SIG-M5 treated with dmso at 0.1 percent for 504 hours (cell line): ENCODE data around the gene TCP11L1.
A peak's percentile ranks its signal among the peaks of the same experiment; 100 is the strongest.

Experiments used
- DNase-seq: peaks from one replicate; lab custom pipeline; 2025; ENCODE audit not compliant: unreplicated experiment; lab: John Stamatoyannopoulos, UW

The TCP11L1 gene, protein sequence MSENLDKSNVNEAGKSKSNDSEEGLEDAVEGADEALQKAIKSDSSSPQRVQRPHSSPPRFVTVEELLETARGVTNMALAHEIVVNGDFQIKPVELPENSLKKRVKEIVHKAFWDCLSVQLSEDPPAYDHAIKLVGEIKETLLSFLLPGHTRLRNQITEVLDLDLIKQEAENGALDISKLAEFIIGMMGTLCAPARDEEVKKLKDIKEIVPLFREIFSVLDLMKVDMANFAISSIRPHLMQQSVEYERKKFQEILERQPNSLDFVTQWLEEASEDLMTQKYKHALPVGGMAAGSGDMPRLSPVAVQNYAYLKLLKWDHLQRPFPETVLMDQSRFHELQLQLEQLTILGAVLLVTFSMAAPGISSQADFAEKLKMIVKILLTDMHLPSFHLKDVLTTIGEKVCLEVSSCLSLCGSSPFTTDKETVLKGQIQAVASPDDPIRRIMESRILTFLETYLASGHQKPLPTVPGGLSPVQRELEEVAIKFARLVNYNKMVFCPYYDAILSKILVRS

GRCh38 chr11:33039274-33040032 is at the start of gene TCP11L1:
TSS of gene TCP11L1 (plus strand) at chr11:33039572. CDS start at chr11:33043774, 4,202 bp downstream.
- DNase-seq = peak; percentile 82

GRCh38 chr11:32990481-32990880 is 48.9 kb upstream of the TCP11L1 start:
- no peak for DNase-seq

- no peak for DNase-seq
Measured at GRCh38 chr11:32991427-32991826, 47.9 kb upstream of the TCP11L1 start.

DNA sequence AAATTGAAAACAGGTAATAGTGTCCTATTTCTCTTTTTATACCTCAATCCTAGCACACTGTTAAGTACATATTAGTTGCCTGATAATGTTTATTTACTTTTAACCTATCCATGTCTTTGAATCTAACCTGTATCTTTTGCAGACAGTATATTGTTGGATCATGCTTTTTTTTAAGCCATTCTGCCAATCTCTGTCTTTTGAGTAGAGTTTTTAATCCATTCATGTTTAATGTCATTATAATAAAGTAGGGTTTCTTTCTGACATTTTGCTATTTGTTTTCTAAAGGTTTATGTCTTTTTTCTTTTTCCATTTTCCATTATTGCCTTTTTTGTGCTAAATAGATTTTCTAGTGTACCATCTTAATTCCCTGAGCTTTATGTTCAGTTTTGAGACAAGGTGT is 47.5 kb upstream of the TCP11L1 start:
- DNase-seq = no peak

DNA sequence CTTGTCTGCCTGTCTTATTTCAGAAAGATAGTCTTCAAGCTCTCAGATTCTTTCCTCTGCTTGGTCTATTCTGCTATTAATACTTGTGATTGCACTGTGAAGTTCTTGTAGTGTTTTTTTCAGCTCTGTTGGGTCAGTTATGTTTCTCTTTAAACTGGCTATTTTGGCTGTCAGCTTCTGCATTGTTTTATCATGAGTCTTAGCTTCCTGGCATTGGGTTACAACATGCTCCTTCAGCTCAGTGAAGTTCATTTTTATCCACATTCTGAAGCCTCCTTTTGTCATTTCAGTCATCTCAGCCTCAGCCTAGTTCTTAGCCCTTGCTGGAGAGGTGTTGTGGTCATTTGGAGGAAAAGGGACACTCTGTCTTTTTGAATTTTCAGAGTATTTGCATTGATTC is 39.2 kb upstream of the TCP11L1 start:
- no peak for DNase-seq

- DNase-seq = no peak
Measured at GRCh38 chr11:33001281-33001680, 38.1 kb upstream of the TCP11L1 start.

DNA sequence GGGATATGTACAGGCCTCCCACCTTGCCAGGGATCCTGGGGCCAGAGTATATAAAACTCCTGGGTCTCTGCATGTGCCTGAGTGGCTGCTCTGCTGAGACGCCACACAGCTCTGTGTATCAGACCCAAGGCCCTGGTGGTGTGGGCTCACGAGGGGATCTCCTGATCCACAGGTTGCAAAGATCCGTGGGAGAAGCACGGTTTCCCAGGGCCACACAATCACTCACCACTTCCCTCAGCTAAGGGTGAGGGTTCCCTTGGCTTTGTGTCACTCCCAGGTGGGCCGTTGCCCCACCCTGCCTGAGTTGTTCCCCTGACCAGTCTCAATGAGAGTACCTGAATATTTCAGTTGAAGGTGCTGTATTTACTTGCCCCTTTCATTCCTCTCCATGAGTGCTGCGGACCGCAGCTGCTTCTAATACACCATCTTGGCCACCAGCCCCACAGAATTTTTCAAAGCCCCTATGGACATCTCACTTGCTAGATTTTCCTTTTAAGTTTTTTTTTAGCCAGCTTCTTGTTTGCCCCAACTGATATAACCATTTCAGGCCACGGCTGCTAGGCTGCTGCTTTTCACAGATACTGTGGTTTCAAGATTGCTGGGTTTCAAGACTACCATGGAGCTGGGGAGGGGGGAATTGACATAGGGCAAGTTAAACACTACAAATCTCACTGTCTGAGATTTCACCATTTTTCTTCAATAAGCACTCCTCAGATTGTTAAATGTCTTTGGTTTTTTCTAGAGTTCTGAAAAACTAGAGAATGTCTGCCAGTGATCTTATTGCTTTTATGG is 37.4 kb upstream of the TCP11L1 start:
- DNase-seq = no peak

DNA sequence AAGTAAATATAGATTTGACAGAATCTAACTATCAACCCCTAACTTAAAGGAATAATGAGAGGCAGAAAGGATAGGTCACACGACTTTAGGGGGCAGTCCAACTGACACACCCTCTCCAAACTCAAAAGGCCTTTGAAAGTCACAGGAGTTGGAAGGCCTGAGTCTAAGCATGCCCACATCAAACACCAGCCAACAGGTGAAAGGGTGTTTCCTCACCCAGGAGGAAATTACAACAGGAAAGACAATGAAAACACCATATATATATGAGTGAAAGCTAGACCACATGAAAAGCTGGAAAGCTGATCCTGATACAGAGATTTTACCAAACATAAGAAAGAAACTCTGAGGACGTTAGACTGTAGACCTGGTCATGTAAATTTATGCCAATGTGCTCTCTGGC is 34.2 kb upstream of the TCP11L1 start:
- no peak for DNase-seq

DNA sequence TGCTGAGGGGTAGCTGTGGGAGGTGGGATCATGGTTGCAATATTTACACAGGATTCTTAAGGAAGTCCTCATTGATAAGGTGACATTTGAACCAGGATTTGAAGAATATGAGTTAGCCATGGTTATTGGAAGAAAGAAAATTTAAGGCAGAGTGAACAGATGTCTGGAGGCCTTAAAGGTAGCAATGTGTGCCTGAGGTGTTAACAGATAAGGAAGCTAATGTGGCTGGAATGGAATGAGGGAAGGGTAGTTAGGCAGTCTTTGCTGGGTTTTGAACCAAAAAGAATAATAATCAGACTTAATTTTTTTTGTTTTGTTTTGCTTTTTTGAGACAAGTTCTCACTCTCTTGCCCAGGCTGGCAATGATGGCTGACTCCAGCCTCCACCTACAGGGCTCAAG is 33.4 kb upstream of the TCP11L1 start:
- DNase-seq = no peak

GRCh38 chr11:33013755-33014154 is 25.6 kb upstream of the TCP11L1 start:
- no peak for DNase-seq

DNA sequence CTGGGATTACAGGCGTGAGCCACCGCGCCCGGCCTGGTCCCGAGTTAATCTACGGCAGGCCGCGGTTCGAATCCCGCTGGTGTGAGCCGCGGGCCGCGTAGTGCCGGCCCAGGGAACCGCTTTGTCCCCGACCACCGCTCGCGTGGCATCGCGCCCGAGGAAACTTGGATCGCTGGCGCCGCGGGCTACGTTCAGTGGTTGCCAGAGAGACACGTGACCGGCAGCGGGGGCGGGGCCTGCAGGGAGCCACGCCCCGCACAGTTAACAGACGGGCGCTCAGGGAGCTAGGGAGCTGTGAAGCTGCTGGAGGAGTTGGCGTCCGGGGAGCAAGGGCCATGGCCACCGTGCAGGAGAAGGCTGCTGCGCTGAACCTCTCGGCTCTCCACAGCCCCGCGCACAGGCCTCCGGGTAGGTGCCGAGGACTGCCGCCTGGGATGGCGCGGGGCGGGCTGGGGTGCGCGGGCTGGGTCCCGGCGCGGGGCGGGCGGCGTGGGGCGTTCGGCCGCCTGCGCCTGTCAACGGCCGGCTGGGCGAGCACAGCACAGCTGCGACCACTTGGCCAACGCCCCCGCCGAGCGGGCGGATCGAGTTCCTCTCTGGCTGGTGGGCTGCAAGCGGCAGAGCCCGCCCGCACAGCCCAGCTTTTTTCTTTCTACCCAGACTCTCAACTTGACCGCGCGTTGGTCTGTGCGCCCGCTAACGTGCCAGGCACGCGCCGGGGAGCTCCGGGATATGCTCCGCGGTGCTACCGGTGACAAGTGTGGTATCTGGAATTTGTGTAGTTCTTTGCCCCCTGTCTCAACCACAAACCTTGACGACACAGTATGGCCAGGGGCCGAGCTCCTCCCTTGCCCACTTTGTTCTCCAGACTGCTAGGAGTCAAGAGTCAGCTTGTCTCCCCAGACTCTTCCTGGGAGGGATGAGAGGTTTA is 23.5 kb upstream of the TCP11L1 start, which contains the start of gene DEPDC7:
DEPDC7 (plus strand) TSS at position 258 of the 931 bp plus-strand sequence; CDS start at position 336, 78 bp downstream.
- DNase-seq = peak; percentile 15

GRCh38 chr11:33016654-33017053 is 22.7 kb upstream of the TCP11L1 start:
- DNase-seq = no peak

DNA sequence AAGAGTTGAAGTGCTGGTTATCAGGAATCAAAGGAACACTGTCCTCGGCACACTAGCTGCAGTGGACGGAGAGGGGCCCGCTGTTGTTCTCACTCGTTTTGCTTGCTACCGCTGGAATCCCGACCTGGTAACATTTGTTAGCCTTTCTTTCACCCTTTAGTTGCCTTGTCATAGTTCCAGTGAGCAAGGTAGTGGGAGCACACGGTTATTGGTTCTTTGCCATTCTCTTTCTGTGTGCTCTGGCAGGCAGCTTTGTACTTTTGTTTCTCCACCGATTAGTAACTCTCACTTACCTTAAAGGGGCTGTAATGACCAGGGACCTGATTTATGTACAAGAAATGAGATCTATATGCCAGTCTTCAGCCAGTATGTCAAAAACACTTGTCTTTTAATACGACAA is 21.9 kb upstream of the TCP11L1 start:
- no peak for DNase-seq

GRCh38 chr11:33017965-33018364 is 21.4 kb upstream of the TCP11L1 start:
- no peak for DNase-seq

GRCh38 chr11:33018840-33019239 is 20.5 kb upstream of the TCP11L1 start:
- no peak for DNase-seq

GRCh38 chr11:33021501-33021900 is 17.9 kb upstream of the TCP11L1 start:
- DNase-seq = no peak

- DNase-seq = no peak
Measured at GRCh38 chr11:33021937-33022336, 17.4 kb upstream of the TCP11L1 start.

GRCh38 chr11:33025339-33025722 is 14.0 kb upstream of the TCP11L1 start:
- no peak for DNase-seq

DNA sequence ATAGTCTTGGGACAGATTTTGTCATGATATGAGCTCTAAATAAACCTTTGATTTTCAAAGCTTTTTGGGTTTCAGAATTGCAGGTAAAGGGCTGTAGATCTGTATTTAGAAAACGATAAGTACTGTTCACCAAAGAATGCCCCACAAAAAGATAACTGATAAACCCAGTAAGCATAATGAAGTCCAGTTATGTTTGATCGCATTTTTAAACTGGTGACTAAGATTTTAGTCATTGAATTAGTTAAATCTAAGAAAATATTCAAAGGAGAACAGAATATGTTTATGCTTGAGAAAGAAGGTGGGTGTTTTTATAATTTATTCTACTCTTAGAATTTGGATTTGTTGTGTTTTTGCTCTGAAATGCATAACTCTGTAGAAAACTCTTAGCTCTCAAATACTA is 12.1 kb upstream of the TCP11L1 start:
- no peak for DNase-seq
